NB4 (cell line): ENCODE measurements around the gene HS3ST3A1.

Source experiments
- DNase-seq: peaks from one replicate; pipeline ENCODE4 v3.0.0; 2010; ENCODE audit warnings: low read depth
- H3K4me3 ChIP-seq: one replicate; pipeline ENCODE4 v1.5.1; 2011; ENCODE audit warnings: mild to moderate bottlenecking, low read depth, low read length, moderate library complexity
- CTCF ChIP-seq: IDR thresholded peaks from one replicate; pipeline ENCODE4 v1.5.1; 2012; ENCODE audit warnings: low read depth, low read length
- MYC ChIP-seq: IDR thresholded peaks from 2 replicates; pipeline ENCODE4 v1.6.1; 2011; ENCODE audit warnings: low read depth, low read length
- POLR2A ChIP-seq: IDR thresholded peaks from 2 replicates; pipeline ENCODE4 v1.6.1; 2011; ENCODE audit warnings: mild to moderate bottlenecking; ENCODE audit not compliant: insufficient read length; ENCODE audit errors: extremely low read depth
- TF ChIP-seq, protein P1 (sequence below): IDR thresholded peaks from 2 replicates; pipeline ENCODE4 v1.6.1; 2011; ENCODE audit warnings: low read depth, low read length

The HS3ST3A1 gene

DNA sequence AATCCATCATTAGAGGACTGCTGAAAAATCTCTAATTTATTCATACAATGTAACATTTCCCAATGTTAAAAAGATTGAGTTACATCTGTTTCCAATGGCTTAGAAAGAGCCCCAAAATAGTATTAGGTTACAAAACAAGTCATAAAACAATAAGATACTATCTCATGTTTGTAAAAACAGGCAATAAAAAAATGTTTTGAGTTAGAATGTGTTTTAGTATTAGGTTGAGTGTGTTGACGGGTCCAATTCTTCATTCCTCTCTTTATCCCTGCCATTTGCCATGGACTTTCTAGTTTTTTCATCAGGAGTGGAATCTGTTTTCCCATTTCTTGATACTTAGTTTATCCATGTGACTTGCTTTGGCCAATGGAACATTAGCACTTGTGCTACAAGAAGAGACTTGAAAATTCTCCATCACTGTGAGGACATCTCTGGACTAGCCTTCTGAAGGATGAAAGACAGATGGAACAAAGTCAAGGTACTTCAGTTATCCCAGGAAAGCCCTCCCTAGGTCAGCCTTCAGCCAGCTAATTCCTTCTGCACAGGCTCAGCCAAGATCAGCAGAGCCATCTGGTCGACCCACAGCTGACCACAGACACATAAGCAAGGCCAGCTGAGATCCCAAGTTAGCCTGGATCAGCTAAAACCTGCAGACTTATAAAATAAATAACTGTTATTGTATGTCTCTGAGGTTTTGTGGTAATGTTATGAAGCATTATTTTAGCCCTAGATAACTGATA lies 83.3 kb downstream of the HS3ST3A1 start:
- TF ChIP-seq CTCF: no peak
- no peak for TF ChIP-seq POLR2A
- TF ChIP-seq, protein P1, sequence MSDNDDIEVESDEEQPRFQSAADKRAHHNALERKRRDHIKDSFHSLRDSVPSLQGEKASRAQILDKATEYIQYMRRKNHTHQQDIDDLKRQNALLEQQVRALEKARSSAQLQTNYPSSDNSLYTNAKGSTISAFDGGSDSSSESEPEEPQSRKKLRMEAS: no peak
- no peak for TF ChIP-seq MYC
- no peak for DNase-seq
- no peak overlapping the region for H3K4me3 ChIP-seq

- DNase-seq: no peak
- TF ChIP-seq CTCF (no peak), POLR2A (no peak), MYC (no peak)
- TF ChIP-seq, protein P1: no peak
- H3K4me3 ChIP-seq: no peak overlapping the region
Observed at GRCh38 chr17:13513039-13513405, 88.7 kb downstream of the HS3ST3A1 start.

GRCh38 chr17:13510062-13510461 lies 91.7 kb downstream of the HS3ST3A1 start:
- TF ChIP-seq, protein P1: no peak
- no peak for TF ChIP-seq POLR2A
- no peak for TF ChIP-seq MYC
- TF ChIP-seq CTCF: no peak
- no peak overlapping the region for H3K4me3 ChIP-seq
- no peak for DNase-seq

DNA sequence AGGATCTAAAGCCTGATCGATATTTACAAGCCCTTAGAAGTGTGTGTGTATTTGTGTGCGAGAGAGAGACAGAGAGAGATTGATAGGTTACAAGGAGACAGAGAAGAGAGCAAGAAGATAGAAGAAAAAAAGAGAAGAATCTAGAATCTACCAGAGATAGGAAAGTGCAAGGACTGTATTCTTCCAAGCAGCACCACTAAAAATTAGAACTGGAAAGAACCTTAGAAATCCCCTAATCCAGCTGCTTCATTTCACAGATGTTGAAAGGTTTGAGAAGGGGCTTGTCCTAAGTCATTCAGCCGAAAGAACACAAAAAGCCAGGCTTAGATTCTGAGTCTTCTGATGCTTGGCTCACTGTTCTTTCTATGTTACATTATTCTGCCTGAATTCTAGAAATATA lies 92.2 kb downstream of the HS3ST3A1 start:
- TF ChIP-seq POLR2A (no peak), MYC (no peak), CTCF (no peak)
- TF ChIP-seq, protein P1: no peak
- DNase-seq: no peak
- H3K4me3 ChIP-seq: no peak overlapping the region

- TF ChIP-seq POLR2A (no peak), CTCF (no peak), MYC (no peak)
- TF ChIP-seq, protein P1: no peak
- no peak overlapping the region for H3K4me3 ChIP-seq
- peak; percentile 13 for DNase-seq
Observed at GRCh38 chr17:13508896-13509295, 92.8 kb downstream of the HS3ST3A1 start.
